ENCODE results near the gene SMAD5.
A peak's percentile ranks its signal among the peaks of the same experiment; 100 is the strongest.

SMAD5 gene

GRCh38 chr5:136132557-136133221 is at the start of gene SMAD5:
TSS of gene SMAD5 (plus strand) at chr5:136132845. CDS start at chr5:136153761, 20,916 bp downstream.
- DNase-seq (ENCODE audit: low read depth in 2 of 2), result peak; percentile 52 to 64

- no peak for DNase-seq (ENCODE audit: low read depth in 2 of 2)
These were observed 47.9 kb upstream of the SMAD5 start for GRCh38 chr5:136084698-136085097.

- DNase-seq (ENCODE audit: low read depth in 2 of 2), result no peak
These were observed 45.7 kb upstream of the SMAD5 start for GRCh38 chr5:136086783-136087566.

GRCh38 chr5:136087961-136088871 is 44.4 kb upstream of the SMAD5 start:
- no peak for DNase-seq (ENCODE audit: low read depth in 2 of 2)

GRCh38 chr5:136089791-136090190 is 42.9 kb upstream of the SMAD5 start:
- DNase-seq (ENCODE audit: low read depth in 2 of 2), result no peak

- no peak for DNase-seq (ENCODE audit: low read depth in 2 of 2)
These were observed 42.3 kb upstream of the SMAD5 start for GRCh38 chr5:136090319-136090718.

GRCh38 chr5:136094189-136094912 is 38.3 kb upstream of the SMAD5 start:
- DNase-seq (ENCODE audit: low read depth in 2 of 2), result no peak

GRCh38 chr5:136094913-136095641 is 37.6 kb upstream of the SMAD5 start:
- no peak for DNase-seq (ENCODE audit: low read depth in 2 of 2)

- DNase-seq (ENCODE audit: low read depth in 2 of 2), result no peak
These were observed 34.5 kb upstream of the SMAD5 start for GRCh38 chr5:136098176-136098575.

GRCh38 chr5:136099870-136100269 is 32.8 kb upstream of the SMAD5 start:
- no peak for DNase-seq (ENCODE audit: low read depth in 2 of 2)

- no peak for DNase-seq (ENCODE audit: low read depth in 2 of 2)
These were observed 30.8 kb upstream of the SMAD5 start for GRCh38 chr5:136101884-136102283.

GRCh38 chr5:136103118-136103517 is 29.5 kb upstream of the SMAD5 start:
- DNase-seq (ENCODE audit: low read depth in 2 of 2), result no peak

GRCh38 chr5:136104306-136104965 is 28.2 kb upstream of the SMAD5 start:
- DNase-seq (ENCODE audit: low read depth in 2 of 2), result no peak

GRCh38 chr5:136106351-136107031 is 26.2 kb upstream of the SMAD5 start:
- no peak for DNase-seq (ENCODE audit: low read depth in 2 of 2)

GRCh38 chr5:136108180-136108611 is 24.4 kb upstream of the SMAD5 start:
- no peak for DNase-seq (ENCODE audit: low read depth in 2 of 2)

GRCh38 chr5:136108766-136109165 is 23.9 kb upstream of the SMAD5 start:
- DNase-seq (ENCODE audit: low read depth in 2 of 2), result no peak

GRCh38 chr5:136109453-136110135 is 23.1 kb upstream of the SMAD5 start:
- DNase-seq (ENCODE audit: low read depth in 2 of 2), result no peak

- no peak for DNase-seq (ENCODE audit: low read depth in 2 of 2)
These were observed 19.0 kb upstream of the SMAD5 start for GRCh38 chr5:136113606-136114005.

Data from stimulated activated CD8-positive, alpha-beta memory T cell treated with anti-CD3 and anti-CD28 coated beads, Interleukin-7, amount 100 ng/mL, for 1 hour (primary cell).